SH-SY5Y (cell line): ENCODE measurements around the gene PITPNC1.

ENCODE experiments used
- GATA2 ChIP-seq: IDR thresholded peaks from 2 replicates; pipeline ENCODE4 v1.6.1; 2011; ENCODE audit warnings: mild to moderate bottlenecking, low read depth, low read length
- GATA3 ChIP-seq: IDR thresholded peaks from 2 replicates; pipeline ENCODE4 v1.6.1; 2011; ENCODE audit warnings: low read depth, mild to moderate bottlenecking, low read length, moderate library complexity

- TF ChIP-seq GATA3 = no peak
- no peak for TF ChIP-seq GATA2
These were observed 1.6 kb downstream of the PITPNC1 start for GRCh38 chr17:67378454-67379250.
